HG03520 (cell line): Measurements from ENCODE around the gene LDB2.

Experiments
- ATAC-seq: cut with Tn5 transposase; IDR thresholded peaks from one replicate; pipeline ENCODE4 v1.9.1; 2021; ENCODE audit warnings: mild to moderate bottlenecking, moderate library complexity; ENCODE audit not compliant: unreplicated experiment

The LDB2 gene

GRCh38 chr4:16516796-16517439 is 381.5 kb downstream of the LDB2 start:
- no peak for ATAC-seq

DNA sequence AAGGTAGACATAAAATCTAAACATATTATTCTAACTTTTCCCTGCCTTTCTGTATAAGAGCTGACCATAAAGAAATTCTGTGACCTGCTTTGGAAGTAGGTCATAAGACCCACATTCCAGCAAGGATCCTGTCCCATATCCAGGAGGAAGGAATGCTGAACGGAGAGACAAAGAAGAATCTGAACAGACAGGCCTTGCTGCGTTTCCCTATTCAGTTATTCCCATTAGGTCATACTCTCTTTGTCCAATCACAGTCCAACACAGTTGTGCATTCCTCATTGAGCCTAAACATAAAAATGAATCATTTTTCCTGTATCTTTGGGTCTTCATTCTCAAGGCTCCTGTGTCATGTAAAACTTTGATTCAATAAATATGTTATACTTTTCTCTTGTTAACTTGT is 384.6 kb downstream of the LDB2 start:
- ATAC-seq = no peak

DNA sequence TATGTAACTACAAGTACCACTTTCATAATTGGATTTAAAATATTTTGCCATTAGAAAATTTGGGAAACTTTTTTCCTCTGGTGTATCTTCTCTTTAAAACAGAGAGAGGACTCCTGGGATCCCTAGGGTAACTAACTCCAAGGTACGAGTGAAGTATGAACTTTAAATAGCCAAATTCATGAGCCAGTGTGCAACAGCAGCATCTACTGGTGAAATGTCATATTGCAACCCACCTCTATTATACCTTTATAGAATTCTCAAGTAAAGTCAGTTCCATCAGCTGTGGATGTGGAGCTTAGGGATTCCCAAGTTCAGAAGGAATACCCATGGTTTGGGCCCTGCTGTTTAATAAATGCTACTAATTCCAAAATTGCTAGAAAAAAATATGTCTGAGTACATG is 389.5 kb downstream of the LDB2 start:
- ATAC-seq = no peak

- ATAC-seq = no peak
Measured at GRCh38 chr4:16505726-16506125, 392.7 kb downstream of the LDB2 start.

GRCh38 chr4:16505267-16505666 is 393.2 kb downstream of the LDB2 start:
- ATAC-seq = no peak

DNA sequence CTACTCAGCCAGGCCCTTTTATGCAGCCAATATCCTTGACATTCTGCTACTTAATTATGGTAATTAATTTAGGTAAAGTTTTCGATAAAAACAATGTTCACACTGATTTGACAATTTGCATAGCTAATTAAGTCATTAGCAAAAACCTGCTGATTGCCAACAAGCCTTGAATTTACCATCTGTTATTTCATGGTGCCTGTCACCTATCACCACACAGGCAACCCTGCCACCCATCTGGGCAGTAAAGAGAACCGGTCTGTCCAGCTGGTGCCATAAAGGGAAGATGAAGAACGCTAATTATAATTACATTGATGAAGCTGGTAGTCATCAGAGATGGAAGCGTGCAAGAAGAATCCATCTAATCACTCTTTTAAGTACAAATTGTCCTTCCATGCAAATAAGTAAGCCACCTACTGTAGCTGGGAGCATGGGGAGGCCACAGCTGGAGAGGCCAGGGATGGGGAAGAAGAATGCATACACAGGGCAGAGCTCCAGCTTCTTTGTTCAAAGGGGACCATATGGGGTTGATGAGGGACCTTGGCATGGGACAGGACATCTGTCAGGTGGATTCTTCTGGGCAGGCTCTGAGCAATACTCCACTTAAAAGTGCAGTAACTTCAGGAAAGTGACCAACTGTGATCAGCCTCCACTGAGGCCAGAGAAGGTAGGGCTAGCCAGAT is 394.9 kb downstream of the LDB2 start:
- no peak for ATAC-seq

GRCh38 chr4:16498978-16499377 is 399.5 kb downstream of the LDB2 start:
- no peak for ATAC-seq

DNA sequence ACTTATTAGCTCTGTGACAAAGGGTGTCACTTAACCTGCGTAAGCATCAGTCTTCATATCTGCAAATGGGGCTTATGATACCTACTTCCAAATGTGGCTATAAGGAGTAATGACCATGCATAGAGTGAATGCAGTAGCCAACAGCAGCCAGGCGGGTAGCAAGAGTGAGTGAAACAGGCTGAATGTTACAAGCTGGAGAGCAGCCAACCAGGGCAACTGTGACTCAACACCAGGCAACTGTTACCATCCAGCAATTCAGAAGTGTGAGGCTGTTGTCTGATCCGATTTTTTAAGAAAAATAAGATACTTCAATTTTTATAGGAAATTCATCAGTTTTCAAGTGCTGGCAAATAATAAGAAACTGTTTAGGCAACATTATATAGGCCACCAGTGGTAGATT is 401.9 kb downstream of the LDB2 start:
- ATAC-seq = no peak

DNA sequence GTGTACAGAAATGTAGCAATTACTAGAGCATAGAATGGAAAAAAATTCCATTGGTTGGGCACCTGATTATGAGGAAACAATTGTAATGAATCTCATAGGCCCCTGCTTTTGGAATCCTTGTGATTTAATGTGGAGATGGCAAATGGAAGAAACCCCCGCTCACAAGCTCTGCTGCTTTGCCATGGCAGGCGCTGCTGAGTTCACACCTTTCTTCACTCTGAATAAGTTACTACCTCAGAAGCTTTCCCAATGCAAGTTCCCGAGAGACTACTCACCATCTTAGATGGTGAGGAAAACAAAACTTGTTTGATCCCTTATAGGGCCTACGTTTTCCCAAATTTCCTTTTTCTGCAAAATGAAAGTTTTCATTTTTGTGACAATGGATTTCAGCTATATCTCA is 405.6 kb downstream of the LDB2 start:
- ATAC-seq = no peak

DNA sequence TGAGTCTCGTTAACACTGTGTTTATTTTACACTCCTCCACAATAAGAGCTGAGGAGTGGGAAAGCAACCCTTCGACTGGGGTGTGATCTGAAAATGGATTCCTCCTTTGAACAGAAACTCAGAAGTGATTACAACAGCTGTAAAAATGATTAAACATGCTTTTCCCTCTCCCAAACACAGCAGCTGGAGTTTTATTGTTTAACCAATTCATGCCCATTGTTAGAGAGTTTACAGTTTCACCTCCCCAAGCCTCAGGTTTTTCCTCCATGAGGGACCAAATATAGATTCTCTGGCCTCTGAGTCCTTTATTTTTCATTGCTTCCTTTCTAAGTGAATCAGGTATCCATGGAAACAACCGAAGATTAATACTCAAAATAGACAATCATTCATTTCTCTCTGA is 409.2 kb downstream of the LDB2 start:
- ATAC-seq = no peak

DNA sequence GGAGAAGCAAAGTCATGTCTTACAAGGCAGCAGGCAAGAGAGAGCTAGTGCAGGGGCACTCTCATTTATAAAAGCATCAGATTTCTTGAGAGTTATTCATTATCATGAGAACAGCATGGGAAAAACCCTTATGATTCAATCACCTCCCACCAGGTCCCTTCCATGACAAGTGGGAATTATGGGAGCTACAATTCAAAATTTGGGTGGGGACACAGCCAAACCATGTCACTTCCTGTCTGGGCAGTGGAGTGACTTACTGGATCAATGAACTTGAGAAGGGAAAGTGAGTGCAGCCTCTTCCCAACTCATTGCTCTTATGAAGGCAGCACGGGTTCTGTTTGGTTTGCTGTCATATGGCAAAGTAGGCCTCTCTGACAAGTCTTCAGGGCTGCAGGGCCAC is 410.4 kb downstream of the LDB2 start:
- ATAC-seq = no peak

GRCh38 chr4:16484711-16485110 is 413.7 kb downstream of the LDB2 start:
- ATAC-seq = no peak

- no peak for ATAC-seq
Measured at GRCh38 chr4:16483540-16483939, 414.9 kb downstream of the LDB2 start.

DNA sequence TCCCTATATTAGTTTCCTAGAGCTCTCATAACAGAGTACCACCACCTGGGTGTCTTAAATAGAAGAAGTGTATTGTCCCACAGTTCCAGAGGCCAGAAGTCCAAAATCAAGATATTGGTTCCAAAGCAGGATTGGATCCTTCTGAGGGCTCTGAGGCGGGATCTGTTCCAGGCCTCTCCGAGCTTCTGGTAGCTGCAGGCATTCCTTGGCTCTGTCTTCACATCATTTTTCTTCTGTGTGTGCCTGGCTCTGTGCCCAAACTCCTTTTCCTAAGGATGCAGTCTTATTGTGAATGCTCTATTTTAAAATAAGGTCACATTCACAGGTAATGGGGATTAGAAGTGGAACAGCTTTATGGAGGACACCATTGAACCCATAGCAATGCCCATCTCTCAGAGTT is 418.4 kb downstream of the LDB2 start:
- ATAC-seq = no peak

DNA sequence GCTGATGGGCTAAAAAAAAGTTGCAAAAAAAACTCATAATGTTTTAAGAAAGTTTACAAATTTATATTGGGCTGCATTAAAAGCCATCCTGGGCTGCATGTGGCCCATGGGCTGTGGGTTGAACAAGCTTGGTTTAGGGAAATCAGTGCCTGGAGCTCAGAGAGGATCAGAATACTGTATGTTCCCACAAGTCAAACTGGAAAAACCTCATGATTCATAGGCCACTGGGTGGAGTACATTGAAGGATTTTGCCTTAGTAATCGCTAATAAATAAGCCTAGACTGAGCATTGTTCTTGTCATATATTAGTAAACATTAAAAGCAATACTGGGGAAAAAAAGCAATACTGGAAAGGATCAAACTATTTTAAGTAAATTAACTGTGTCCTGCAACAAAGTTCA is 425.9 kb downstream of the LDB2 start:
- ATAC-seq = no peak

DNA sequence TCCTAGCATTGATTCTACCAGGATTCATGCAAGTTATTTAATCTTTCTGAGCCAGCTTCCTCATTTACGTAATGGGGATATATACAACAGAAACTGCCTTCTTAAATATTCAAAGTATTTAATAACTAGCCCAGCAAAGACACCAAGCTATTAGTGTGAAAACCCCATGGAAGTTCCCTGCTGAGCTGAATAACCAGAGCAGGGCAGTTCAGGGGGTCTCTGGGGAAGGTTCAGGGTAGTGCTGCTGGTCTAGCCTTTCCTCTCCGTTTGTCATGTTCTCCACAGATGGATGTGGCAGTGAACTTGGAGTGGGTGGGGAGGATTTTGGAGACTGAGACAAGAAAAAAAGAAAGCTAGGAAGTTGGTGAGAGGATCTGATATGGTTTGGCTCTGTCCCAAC is 431.4 kb downstream of the LDB2 start:
- no peak for ATAC-seq

DNA sequence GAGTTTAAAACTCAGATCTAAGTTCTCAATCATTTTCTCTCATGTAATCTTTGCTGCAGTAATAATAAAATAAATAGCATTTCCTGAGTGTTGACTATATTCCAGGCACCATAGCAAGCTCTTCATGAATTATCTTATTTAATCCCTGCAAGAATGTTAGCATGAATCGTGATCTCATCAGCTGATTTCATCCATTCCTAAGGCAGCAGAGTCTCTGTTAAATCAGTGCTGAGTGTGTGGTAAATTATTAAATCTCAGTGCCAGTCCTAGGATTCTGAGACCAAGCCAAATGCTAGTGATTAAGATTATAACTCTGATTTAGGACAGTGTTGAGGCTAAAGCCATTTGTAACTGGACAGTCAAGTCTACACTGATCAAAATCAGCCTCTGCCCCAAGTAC is 431.9 kb downstream of the LDB2 start:
- no peak for ATAC-seq

DNA sequence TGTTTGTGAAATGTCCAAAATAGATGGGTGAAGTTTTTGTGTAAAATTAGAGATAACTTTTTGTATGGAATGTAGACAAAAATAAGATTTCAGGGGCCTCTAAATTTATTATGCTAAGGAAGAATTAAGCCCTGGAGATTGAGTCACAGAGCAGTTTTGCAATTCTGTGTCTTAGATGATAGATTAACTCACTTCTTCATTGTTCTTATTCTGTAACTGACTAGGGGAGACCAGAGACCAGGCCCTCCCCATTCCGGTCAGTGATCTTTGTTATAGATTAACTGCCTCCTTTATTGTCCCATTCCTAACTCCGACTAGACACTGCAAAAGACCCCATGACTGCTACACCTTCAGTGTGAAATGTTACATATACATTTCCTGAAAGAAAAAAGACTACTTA is 433.8 kb downstream of the LDB2 start:
- no peak for ATAC-seq

DNA sequence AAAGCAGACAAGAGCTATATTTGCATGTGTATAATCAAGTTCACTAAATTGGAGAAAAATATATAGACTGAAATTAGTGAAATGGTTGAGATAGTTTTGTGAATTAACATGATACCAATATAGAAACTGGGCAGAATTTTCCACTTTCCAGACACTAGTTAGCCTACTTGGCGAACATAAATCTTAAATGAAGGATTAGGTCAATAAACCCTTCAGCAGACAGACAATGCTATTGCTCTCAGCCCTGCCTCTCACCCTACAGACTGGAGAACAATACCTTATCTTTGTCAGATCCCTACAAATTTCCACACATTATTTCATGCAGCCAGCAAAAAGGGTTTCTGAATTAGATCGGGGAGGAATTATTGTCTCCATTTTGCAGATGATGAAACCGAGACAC is 435.8 kb downstream of the LDB2 start:
- no peak for ATAC-seq

DNA sequence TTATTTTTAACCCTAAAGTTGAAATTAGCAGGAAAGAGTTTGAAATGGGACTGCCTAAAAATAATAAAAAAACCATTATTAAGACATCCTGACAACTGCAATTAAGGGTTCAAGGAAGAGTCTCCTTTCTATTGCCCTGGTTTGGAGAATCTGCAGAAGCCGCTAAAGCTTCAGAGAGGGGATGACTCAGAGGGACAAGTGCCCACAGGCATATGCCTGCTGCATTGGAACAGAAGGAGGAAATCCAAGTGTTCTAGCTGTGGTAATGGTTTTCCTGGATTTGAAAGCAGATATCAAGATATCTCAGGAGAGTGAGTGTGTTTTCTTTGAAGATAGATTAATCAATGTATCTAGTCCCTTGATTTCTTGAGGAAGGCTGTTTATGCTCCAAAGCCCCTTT is 437.1 kb downstream of the LDB2 start:
- ATAC-seq = no peak

DNA sequence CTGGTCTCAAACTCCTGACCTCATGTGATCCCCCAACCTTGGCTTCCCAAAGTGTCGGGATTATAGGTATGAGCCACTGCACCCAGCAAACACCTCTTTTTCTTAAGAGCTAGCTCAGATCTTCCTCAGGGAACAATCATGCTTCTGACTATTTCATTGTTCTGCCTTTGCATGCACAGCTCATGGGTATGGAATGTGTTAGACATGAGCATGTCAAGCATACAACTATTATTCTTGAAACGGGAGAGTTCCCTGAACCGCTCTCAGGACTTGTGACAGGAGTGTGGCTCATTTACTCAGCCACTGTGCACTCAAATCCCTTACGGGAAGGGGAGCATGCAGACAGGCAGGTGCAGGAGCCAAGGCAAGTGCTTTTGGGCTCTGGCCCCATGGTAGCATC is 440.5 kb downstream of the LDB2 start:
- no peak for ATAC-seq
